Astrocyte (in vitro differentiated cells and primary cell): ENCODE results near the gene TRANK1. TPM values are rescaled to one million over a fixed set of nuclear protein-coding genes. Genes with fewer than 3 reads are reported as not detected.

Experiments
- DNase-seq: peaks from one replicate; pipeline ENCODE4 v3.0.0-alpha.2; 2010; ENCODE audit warnings: low read depth
- FAIRE-seq: peaks from 2 replicates; lab custom pipeline; 2011; peaks lifted over from hg19 to GRCh38; lab: Jason Lieb, UNC
- H2AFZ ChIP-seq: 2 replicates; pipeline ENCODE4 v1.6.0; 2012; ENCODE audit warnings: low read depth, low read length, inconsistent platforms
- H3K27ac ChIP-seq: 2 replicates; pipeline ENCODE4 v1.5.1; 2011; ENCODE audit warnings: low read depth, low read length, inconsistent platforms
- H3K27me3 ChIP-seq: 2 replicates; pipeline ENCODE4 v1.6.0; 2011; ENCODE audit warnings: low read length, inconsistent platforms; ENCODE audit not compliant: insufficient read depth
- H3K36me3 ChIP-seq: 2 replicates; pipeline ENCODE4 v1.5.1; 2011; ENCODE audit warnings: low read length, inconsistent platforms; ENCODE audit not compliant: insufficient read depth
- H3K4me1 ChIP-seq: 2 replicates; pipeline ENCODE4 v1.5.1; 2011; ENCODE audit warnings: low read length, inconsistent platforms; ENCODE audit not compliant: insufficient read depth
- H3K4me2 ChIP-seq: 2 replicates; pipeline ENCODE4 v1.6.0; 2012; ENCODE audit warnings: low read length, inconsistent platforms
- H3K4me3 ChIP-seq: 2 replicates; pipeline ENCODE4 v1.5.1; 2011; ENCODE audit warnings: low read depth, mild to moderate bottlenecking, low read length, inconsistent platforms; ENCODE audit not compliant: insufficient read depth
- H3K79me2 ChIP-seq: 2 replicates; pipeline ENCODE4 v1.6.0; 2012; ENCODE audit warnings: mild to moderate bottlenecking, low read length, inconsistent platforms; ENCODE audit not compliant: insufficient read depth
- H3K9ac ChIP-seq: 2 replicates; pipeline ENCODE4 v1.6.0; 2012; ENCODE audit warnings: mild to moderate bottlenecking, low read length, inconsistent platforms
- H3K9me3 ChIP-seq: 2 replicates; pipeline ENCODE4 v1.5.1; 2012; ENCODE audit warnings: low read depth, mild to moderate bottlenecking, low read length, inconsistent platforms; ENCODE audit not compliant: insufficient read depth
- H4K20me1 ChIP-seq: 2 replicates; pipeline ENCODE4 v1.6.0; 2012; ENCODE audit warnings: low read length, inconsistent platforms; ENCODE audit not compliant: insufficient read depth
- H3K27ac Mint-ChIP-seq: one replicate; pipeline ENCODE4 v1.8.0; 2021; ENCODE audit warnings: mild to moderate bottlenecking, mixed read lengths; ENCODE audit not compliant: unreplicated experiment
- H3K27me3 Mint-ChIP-seq: one replicate; pipeline ENCODE4 v1.8.0; 2021; ENCODE audit warnings: low read depth, mixed read lengths; ENCODE audit not compliant: unreplicated experiment
- H3K36me3 Mint-ChIP-seq: one replicate; pipeline ENCODE4 v1.8.0; 2021; ENCODE audit warnings: low read depth, mixed read lengths; ENCODE audit not compliant: unreplicated experiment
- H3K4me1 Mint-ChIP-seq: one replicate; pipeline ENCODE4 v1.8.0; 2021; ENCODE audit warnings: low read depth, mixed read lengths; ENCODE audit not compliant: unreplicated experiment
- H3K4me3 Mint-ChIP-seq: one replicate; pipeline ENCODE4 v1.8.0; 2021; ENCODE audit warnings: mild to moderate bottlenecking, moderate library complexity, mixed read lengths; ENCODE audit not compliant: unreplicated experiment
- H3K9me3 Mint-ChIP-seq: one replicate; pipeline ENCODE4 v1.8.0; 2021; ENCODE audit warnings: mild to moderate bottlenecking, mixed read lengths; ENCODE audit not compliant: unreplicated experiment
- EZH2 ChIP-seq: IDR thresholded peaks from 2 replicates; pipeline ENCODE4 v1.6.1; 2012; ENCODE audit warnings: mild to moderate bottlenecking, low read length, inconsistent platforms; ENCODE audit not compliant: insufficient read depth
- total RNA-seq: library from RNA; stranded (reverse); gene quantifications from 2 replicates; pipeline ENCODE4 v1.2.1, GENCODE V29; 2021
- TF ChIP-seq, protein P1 (sequence below): IDR thresholded peaks from 2 replicates; pipeline ENCODE4 v1.5.1; 2011; ENCODE audit warnings: low read depth, mild to moderate bottlenecking, inconsistent platforms, low read length, moderate library complexity; ENCODE audit not compliant: insufficient read depth

Gene TRANK1
- total RNA-seq, 1 donor from 2014 or later, result 5.6 TPM

DNA sequence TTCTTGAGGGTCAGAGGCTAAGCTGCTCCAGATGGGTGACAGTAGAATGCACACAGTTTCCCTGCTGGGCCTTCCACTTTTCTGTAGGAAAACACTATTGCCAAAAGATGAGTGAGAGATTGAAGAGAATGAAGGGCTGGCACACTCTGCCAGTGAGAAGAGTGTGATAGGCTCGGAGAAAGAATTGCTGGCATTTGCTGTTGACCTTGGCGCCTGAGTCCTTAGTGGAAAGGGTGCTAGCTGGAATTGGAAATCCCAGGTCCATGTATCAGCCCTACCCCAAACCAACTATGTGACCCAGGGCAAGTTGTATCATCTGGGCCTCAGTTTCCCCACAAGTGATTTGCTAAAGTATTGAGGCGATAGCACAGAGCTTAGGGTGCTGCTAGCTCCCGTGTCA, 120.4 kb downstream of the TRANK1 start:
- Histone ChIP-seq H3K4me2 (no peak overlapping the region), H4K20me1 (no peaks in the 10 kb centered on the region), H3K9me3 (no peaks in the 10 kb centered on the region), H2AFZ (no peak overlapping the region), H3K36me3 (no peaks in the 10 kb centered on the region), H3K27me3 (no peaks in the 10 kb centered on the region), H3K27ac (no peak overlapping the region), H3K79me2 (no peaks in the 10 kb centered on the region), H3K9ac (no peak overlapping the region), H3K4me1 (no peaks in the 10 kb centered on the region), H3K4me3 (no peak overlapping the region)
- H3K9me3 Mint-ChIP-seq, result no peaks in the 10 kb centered on the region
- H3K4me1 Mint-ChIP-seq, result peaks cover 2% of the 10 kb centered on the region
- no peak overlapping the region for H3K4me3 Mint-ChIP-seq
- H3K27me3 Mint-ChIP-seq, result peaks cover 25% of the 10 kb centered on the region
- DNase-seq (no peak), FAIRE-seq (no peak)
- peaks cover 4% of the 10 kb centered on the region for H3K36me3 Mint-ChIP-seq
- TF ChIP-seq, protein P1, sequence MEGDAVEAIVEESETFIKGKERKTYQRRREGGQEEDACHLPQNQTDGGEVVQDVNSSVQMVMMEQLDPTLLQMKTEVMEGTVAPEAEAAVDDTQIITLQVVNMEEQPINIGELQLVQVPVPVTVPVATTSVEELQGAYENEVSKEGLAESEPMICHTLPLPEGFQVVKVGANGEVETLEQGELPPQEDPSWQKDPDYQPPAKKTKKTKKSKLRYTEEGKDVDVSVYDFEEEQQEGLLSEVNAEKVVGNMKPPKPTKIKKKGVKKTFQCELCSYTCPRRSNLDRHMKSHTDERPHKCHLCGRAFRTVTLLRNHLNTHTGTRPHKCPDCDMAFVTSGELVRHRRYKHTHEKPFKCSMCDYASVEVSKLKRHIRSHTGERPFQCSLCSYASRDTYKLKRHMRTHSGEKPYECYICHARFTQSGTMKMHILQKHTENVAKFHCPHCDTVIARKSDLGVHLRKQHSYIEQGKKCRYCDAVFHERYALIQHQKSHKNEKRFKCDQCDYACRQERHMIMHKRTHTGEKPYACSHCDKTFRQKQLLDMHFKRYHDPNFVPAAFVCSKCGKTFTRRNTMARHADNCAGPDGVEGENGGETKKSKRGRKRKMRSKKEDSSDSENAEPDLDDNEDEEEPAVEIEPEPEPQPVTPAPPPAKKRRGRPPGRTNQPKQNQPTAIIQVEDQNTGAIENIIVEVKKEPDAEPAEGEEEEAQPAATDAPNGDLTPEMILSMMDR, result no peak
- no peak for TF ChIP-seq EZH2
- H3K27ac Mint-ChIP-seq, result no peak overlapping the region

GRCh38 chr3:36823806-36824205, 121.0 kb downstream of the TRANK1 start:
- Mint-ChIP-seq H3K27ac (no peak overlapping the region), H3K27me3 (peaks cover 25% of the 10 kb centered on the region), H3K9me3 (no peaks in the 10 kb centered on the region), H3K4me1 (no peaks in the 10 kb centered on the region), H3K36me3 (peaks cover 4% of the 10 kb centered on the region), H3K4me3 (no peak overlapping the region)
- DNase-seq (no peak), FAIRE-seq (no peak)
- H3K9ac ChIP-seq, result no peak overlapping the region
- H3K27me3 ChIP-seq, result no peaks in the 10 kb centered on the region
- TF ChIP-seq EZH2, result no peak
- TF ChIP-seq, protein P1, result no peak
- H3K4me3 ChIP-seq, result no peak overlapping the region
- no peaks in the 10 kb centered on the region for H3K9me3 ChIP-seq
- no peaks in the 10 kb centered on the region for H3K79me2 ChIP-seq
- H4K20me1 ChIP-seq, result no peaks in the 10 kb centered on the region
- H3K36me3 ChIP-seq, result no peaks in the 10 kb centered on the region
- H3K4me2 ChIP-seq, result no peak overlapping the region
- no peak overlapping the region for H2AFZ ChIP-seq
- no peak overlapping the region for H3K27ac ChIP-seq
- H3K4me1 ChIP-seq, result no peaks in the 10 kb centered on the region

DNA sequence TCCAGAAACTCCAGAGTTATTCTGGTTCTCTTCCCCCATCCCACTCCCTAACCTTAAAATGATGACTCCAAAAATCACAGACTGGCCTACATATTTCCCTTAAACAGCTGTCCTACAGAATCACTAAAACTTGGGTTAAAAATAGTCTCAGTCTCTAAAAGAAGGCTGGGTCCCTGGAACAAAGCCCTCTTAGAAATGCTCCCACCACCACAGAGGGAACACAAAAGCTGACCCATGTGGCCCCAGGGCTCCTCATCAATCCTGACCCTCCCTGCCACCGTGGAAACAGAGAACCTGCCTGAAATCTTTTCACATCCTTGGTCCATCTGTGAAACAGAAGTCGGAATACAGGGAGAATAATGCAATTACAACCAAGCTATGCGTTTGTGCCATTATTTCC, 124.8 kb downstream of the TRANK1 start:
- Histone ChIP-seq H3K27ac (no peak overlapping the region), H3K9me3 (no peaks in the 10 kb centered on the region), H4K20me1 (no peaks in the 10 kb centered on the region), H3K4me3 (no peak overlapping the region), H3K4me1 (no peaks in the 10 kb centered on the region), H3K36me3 (no peaks in the 10 kb centered on the region), H3K9ac (no peak overlapping the region), H3K79me2 (no peaks in the 10 kb centered on the region), H2AFZ (no peak overlapping the region), H3K27me3 (no peaks in the 10 kb centered on the region), H3K4me2 (no peak overlapping the region)
- Mint-ChIP-seq H3K27me3 (peaks cover 37% of the 10 kb centered on the region), H3K4me1 (no peaks in the 10 kb centered on the region), H3K9me3 (no peaks in the 10 kb centered on the region), H3K4me3 (no peak overlapping the region), H3K27ac (no peak overlapping the region), H3K36me3 (peaks cover 2% of the 10 kb centered on the region)
- TF ChIP-seq, protein P1, result no peak
- no peak for TF ChIP-seq EZH2
- no peak for FAIRE-seq
- DNase-seq, result no peak
